HepG2 (cell line): Measurements from ENCODE around the gene OLFM1. TPM values are rescaled to one million over a fixed set of nuclear protein-coding genes. Genes with fewer than 3 reads are reported as not detected.

ENCODE experiments used
- ARID5B ChIP-seq: IDR thresholded peaks from 2 replicates; pipeline ENCODE4 v1.4.0; 2020; ENCODE audit warnings: mild to moderate bottlenecking, missing genetic modification reagents
- ATF1 ChIP-seq: IDR thresholded peaks from 2 replicates; pipeline ENCODE4 v1.6.1; 2016; ENCODE audit warnings: mild to moderate bottlenecking, control low read depth
- BCL6 ChIP-seq: IDR thresholded peaks from 2 replicates; pipeline ENCODE4 v1.6.1; 2016; ENCODE audit warnings: missing genetic modification reagents, missing compliant biosample characterization
- ELK4 ChIP-seq: sonication (generic); formaldehyde crosslinking; IDR thresholded peaks from 2 replicates; pipeline ENCODE4 v1.9.0; 2021; ENCODE audit warnings: missing genetic modification reagents, borderline replicate concordance
- GLMP ChIP-seq: sonication (generic); formaldehyde crosslinking; IDR thresholded peaks from 2 replicates; pipeline ENCODE4 v1.9.0; 2021; ENCODE audit warnings: missing genetic modification reagents, mild to moderate bottlenecking, borderline replicate concordance
- HDAC6 ChIP-seq: fragments of 200-600 bp; sonication (generic); IDR thresholded peaks from 2 replicates; pipeline ENCODE4 v1.7.0; 2017; ENCODE audit warnings: mild to moderate bottlenecking, antibody characterized with exemption, low read length, low read depth
- MATR3 ChIP-seq: sonication (generic); formaldehyde crosslinking; IDR thresholded peaks from 2 replicates; pipeline ENCODE4 v1.4.0; 2020; ENCODE audit warnings: missing genetic modification reagents
- NR1H2 ChIP-seq: sonication (generic); formaldehyde crosslinking; IDR thresholded peaks from 2 replicates; pipeline ENCODE4 v1.8.1; 2022; ENCODE audit warnings: low read depth, missing genetic modification reagents, borderline replicate concordance
- PCBP1 ChIP-seq: fragments of 200-400 bp; formaldehyde crosslinking; IDR thresholded peaks from 2 replicates; pipeline ENCODE4 v1.6.1; 2017; ENCODE audit warnings: mild to moderate bottlenecking, low read depth, low read length, borderline replicate concordance
- SMC3 ChIP-seq: IDR thresholded peaks from 2 replicates; pipeline ENCODE4 v1.6.1; 2011; ENCODE audit warnings: low read length, improper control_type of control experiment
- SP2 ChIP-seq: sonication (generic); formaldehyde crosslinking; IDR thresholded peaks from 2 replicates; pipeline ENCODE4 v1.5.1; 2020; ENCODE audit warnings: mild to moderate bottlenecking, missing genetic modification reagents
- SRSF1 ChIP-seq: fragments of 200-400 bp; formaldehyde crosslinking; optimal IDR thresholded peaks from 2 replicates; pipeline ENCODE3; 2017; ENCODE audit warnings: mild to moderate bottlenecking, low read depth, low read length, moderate library complexity
- SRY ChIP-seq: sonication (generic); formaldehyde crosslinking; IDR thresholded peaks from 2 replicates; pipeline ENCODE4 v1.8.0; 2022; ENCODE audit warnings: mild to moderate bottlenecking, missing genetic modification reagents
- ZBTB25 ChIP-seq: IDR thresholded peaks from 2 replicates; pipeline ENCODE4 v1.6.1; 2018; ENCODE audit warnings: missing genetic modification reagents
- ZBTB42 ChIP-seq: sonication (generic); formaldehyde crosslinking; IDR thresholded peaks from 2 replicates; pipeline ENCODE4 v1.5.0; 2020; ENCODE audit warnings: mild to moderate bottlenecking, missing genetic modification reagents
- ZEB1 ChIP-seq: IDR thresholded peaks from 2 replicates; pipeline ENCODE4 v1.6.1; 2012; ENCODE audit warnings: mild to moderate bottlenecking, low read depth, inconsistent platforms; ENCODE audit not compliant: insufficient replicate concordance
- ZMAT3 ChIP-seq: sonication (generic); formaldehyde crosslinking; conservative IDR thresholded peaks from 2 replicates; pipeline ENCODE4 v1.7.0; 2021; ENCODE audit warnings: missing genetic modification reagents
- ZNF225 ChIP-seq: sonication (generic); formaldehyde crosslinking; IDR thresholded peaks from 2 replicates; pipeline ENCODE4 v1.4.0; 2020; ENCODE audit warnings: mild to moderate bottlenecking, missing genetic modification reagents
- ZNF335 ChIP-seq: sonication (generic); formaldehyde crosslinking; IDR thresholded peaks from 2 replicates; pipeline ENCODE4 v1.4.0; 2020; ENCODE audit warnings: missing genetic modification reagents
- ZNF607 ChIP-seq: sonication (generic); formaldehyde crosslinking; IDR thresholded peaks from 2 replicates; pipeline ENCODE4 v1.5.1; 2020; ENCODE audit warnings: missing genetic modification reagents, mild to moderate bottlenecking, borderline replicate concordance
- ZNF674 ChIP-seq: sonication (generic); formaldehyde crosslinking; IDR thresholded peaks from 2 replicates; pipeline ENCODE4 v1.5.0; 2020; ENCODE audit warnings: low read depth, mild to moderate bottlenecking, missing genetic modification reagents
- polyA plus RNA-seq, 8 experiments: library from polyadenylated mRNA; depleted of rRNA in 3 of 8; stranded (reverse) in 7 of 8; unstranded in 1 of 8; fragments of >200 nt; fragmentation: Illumina TruSeq in 4 of 8; extraction: Trizol in 4 of 8; gene quantifications; 2 replicates each; pipeline versions ENCODE4 v1.2.1 to v1.2.3, GENCODE V29; 2011 to 2016; ENCODE audit warnings: low read depth in 4 of 8, missing spikeins in 1 of 8, mixed read lengths in 1 of 8; ENCODE audit not compliant: insufficient read depth in 1 of 8
- total RNA-seq, 5 experiments: library from RNA; depleted of rRNA; stranded (reverse); fragments of >200 nt; fragmentation: Illumina TruSeq; extraction: Trizol; gene quantifications; 2 replicates each; pipeline ENCODE4 v1.2.3, GENCODE V29; 2016; ENCODE audit warnings: low read depth in 1 of 5

The OLFM1 gene
- total and polyA plus RNA-seq, 2 of the 13 experiments (the other 11 are each of a cell fraction or from before 2014, with no cell fraction given) = not detected

GRCh38 chr9:135085830-135086546, 1.5 kb upstream of the OLFM1 start (continued):
- TF ChIP-seq GLMP (no peak), SP2 (CRISPR knock-in tag) (no peak), ZEB1 (peak; percentile 85), ZBTB42 (CRISPR knock-in tag) (no peak), ZNF335 (CRISPR knock-in tag) (0 out of 2 replicates have a peak, but pooled peaks have one; percentile 24), BCL6 (CRISPR knock-in tag) (peak; percentile 73), ELK4 (no peak), ZNF225 (no peak), ZNF607 (CRISPR knock-in tag) (0 out of 2 replicates have a peak, but pooled peaks have one; percentile 41), HDAC6 (no peak), ZMAT3 (CRISPR knock-in tag) (no peak), MATR3 (CRISPR knock-in tag) (no peak), ARID5B (CRISPR knock-in tag) (peak; percentile 79), PCBP1 (no peak), ZNF674 (CRISPR knock-in tag) (no peak), ZBTB25 (CRISPR knock-in tag) (peak; percentile 61), SRSF1 (no peak), SRY (CRISPR knock-in tag) (no peak), ATF1 (no peak), SMC3 (peak; percentile 53), NR1H2 (no peak)
